H9 (cell line): ENCODE results near the gene FEM1C. TPM values are rescaled to one million over a fixed set of nuclear protein-coding genes. Genes with fewer than 3 reads are reported as not detected.

Source experiments
- DNase-seq: peaks from one replicate; pipeline ENCODE4 v3.0.0-alpha.2; 2017
- H2AFZ ChIP-seq: one replicate; pipeline ENCODE4 v1.6.1; 2013; ENCODE audit warnings: mild to moderate bottlenecking, low read length, control low read depth, moderate library complexity
- H2AK5ac ChIP-seq: 2 replicates; pipeline ENCODE4 v1.6.1; 2013; ENCODE audit warnings: low read length, control low read depth, mixed read lengths; ENCODE audit not compliant: insufficient read length
- H2BK120ac ChIP-seq: one replicate; pipeline ENCODE4 v1.6.1; 2013; ENCODE audit warnings: low read depth, mild to moderate bottlenecking, low read length, control low read depth, inconsistent platforms; ENCODE audit not compliant: poor library complexity, severe bottlenecking
- H2BK12ac ChIP-seq: 2 replicates; pipeline ENCODE4 v1.6.1; 2013; ENCODE audit warnings: low read length, control low read depth, mixed read lengths, low read depth; ENCODE audit not compliant: insufficient read length
- H2BK15ac ChIP-seq: 2 replicates; pipeline ENCODE4 v1.6.1; 2013; ENCODE audit warnings: low read depth, low read length, control low read depth
- H2BK20ac ChIP-seq: one replicate; pipeline ENCODE4 v1.6.1; 2013; ENCODE audit warnings: low read depth, mild to moderate bottlenecking, low read length, control low read depth, inconsistent platforms; ENCODE audit not compliant: poor library complexity, severe bottlenecking
- H2BK5ac ChIP-seq: 2 replicates; pipeline ENCODE4 v1.6.1; 2013; ENCODE audit warnings: low read length, control low read depth, mixed read lengths; ENCODE audit not compliant: insufficient read length
- H3K14ac ChIP-seq: 2 replicates; pipeline ENCODE4 v1.6.1; 2013; ENCODE audit warnings: low read length, control low read depth; ENCODE audit not compliant: insufficient read depth
- H3K18ac ChIP-seq: 2 replicates; pipeline ENCODE4 v1.6.1; 2013; ENCODE audit warnings: low read depth, mild to moderate bottlenecking, mixed read lengths, low read length, control low read depth; ENCODE audit not compliant: insufficient read length
- H3K23ac ChIP-seq: 2 replicates; pipeline ENCODE4 v1.6.1; 2013; ENCODE audit warnings: low read length, control low read depth, mixed read lengths, low read depth; ENCODE audit not compliant: insufficient read length
- H3K23me2 ChIP-seq: 2 replicates; pipeline ENCODE4 v1.6.1; 2013; ENCODE audit warnings: low read depth, mild to moderate bottlenecking, mixed read lengths, low read length, control low read depth; ENCODE audit not compliant: insufficient read length, poor library complexity, severe bottlenecking
- H3K27ac ChIP-seq: 2 replicates; pipeline ENCODE4 v1.5.1; 2013; ENCODE audit warnings: low read length, control low read depth, mixed read lengths, low read depth; ENCODE audit not compliant: insufficient read length
- H3K27me3 ChIP-seq: 2 replicates; pipeline ENCODE4 v1.6.1; 2013; ENCODE audit warnings: low read length, control low read depth, inconsistent platforms; ENCODE audit not compliant: insufficient read depth
- H3K4ac ChIP-seq: 2 replicates; pipeline ENCODE4 v1.6.1; 2013; ENCODE audit warnings: low read depth, mild to moderate bottlenecking, control low read depth, inconsistent platforms, low read length, moderate library complexity
- H3K4me1 ChIP-seq: 2 replicates; pipeline ENCODE4 v1.6.1; 2013; ENCODE audit warnings: low read length, control low read depth, inconsistent platforms; ENCODE audit not compliant: insufficient read depth
- H3K4me2 ChIP-seq: 2 replicates; pipeline ENCODE4 v1.6.1; 2013; ENCODE audit warnings: low read length, control low read depth, mixed read lengths; ENCODE audit not compliant: insufficient read length, insufficient read depth
- H3K56ac ChIP-seq: 2 replicates; pipeline ENCODE4 v1.6.1; 2013; ENCODE audit warnings: low read depth, mild to moderate bottlenecking, mixed read lengths, low read length, control low read depth; ENCODE audit not compliant: insufficient read length
- H3K79me1 ChIP-seq: 2 replicates; pipeline ENCODE4 v1.6.1; 2013; ENCODE audit warnings: low read depth, mild to moderate bottlenecking, moderate library complexity, low read length, control low read depth, inconsistent platforms; ENCODE audit not compliant: insufficient read depth, poor library complexity, severe bottlenecking
- H3K79me2 ChIP-seq: 2 replicates; pipeline ENCODE4 v1.6.1; 2013; ENCODE audit warnings: low read length, control low read depth, inconsistent platforms; ENCODE audit not compliant: insufficient read depth
- H3K9ac ChIP-seq: 2 replicates; pipeline ENCODE4 v1.6.1; 2013; ENCODE audit warnings: low read length, control low read depth, mixed read lengths; ENCODE audit not compliant: insufficient read length; ENCODE audit errors: extremely low read depth
- H3K9me3 ChIP-seq: one replicate; pipeline ENCODE4 v1.6.1; 2013; ENCODE audit warnings: low read depth, low read length, inconsistent platforms; ENCODE audit not compliant: control insufficient read depth
- H3T11ph ChIP-seq: one replicate; pipeline ENCODE4 v1.6.1; 2013; ENCODE audit warnings: mild to moderate bottlenecking, low read length, control low read depth, inconsistent platforms
- H4K20me1 ChIP-seq: one replicate; pipeline ENCODE4 v1.6.1; 2013; ENCODE audit not compliant: control insufficient read depth, insufficient read length, insufficient read depth
- H4K5ac ChIP-seq: 2 replicates; pipeline ENCODE4 v1.6.1; 2013; ENCODE audit warnings: low read depth, mild to moderate bottlenecking, mixed read lengths, low read length, control low read depth; ENCODE audit not compliant: insufficient read length
- H4K8ac ChIP-seq: replicated peaks from 2 replicates; pipeline ENCODE4 v1.6.1; 2013; ENCODE audit warnings: low read length, control low read depth, mixed read lengths, low read depth; ENCODE audit not compliant: insufficient read length
- H4K91ac ChIP-seq: 2 replicates; pipeline ENCODE4 v1.6.1; 2013; ENCODE audit warnings: low read depth, mild to moderate bottlenecking, moderate library complexity, mixed read lengths, low read length, control low read depth; ENCODE audit not compliant: insufficient read length
- H3K27ac Mint-ChIP-seq, 3 experiments: 2 replicates in 2 of 3; 3 replicates in 1 of 3; pipeline ENCODE4 v1.8.0; 2020 to 2021; ENCODE audit warnings: mixed read lengths in 3 of 3, mild to moderate bottlenecking in 1 of 3, moderate library complexity in 1 of 3
- H3K27me3 Mint-ChIP-seq: 2 replicates; pipeline ENCODE4 v1.8.0; 2021; ENCODE audit warnings: low read depth, mild to moderate bottlenecking, moderate library complexity, mixed read lengths
- H3K36me3 Mint-ChIP-seq, 3 experiments: 2 replicates in 2 of 3; 3 replicates in 1 of 3; pipeline ENCODE4 v1.8.0; 2020 to 2021; ENCODE audit warnings: low read depth in 3 of 3, mixed read lengths in 3 of 3; ENCODE audit not compliant: insufficient read depth in 1 of 3
- H3K4me1 Mint-ChIP-seq, 2 experiments: 2 replicates each; pipeline ENCODE4 v1.8.0; 2020; ENCODE audit warnings: mixed read lengths in 2 of 2
- H3K4me3 Mint-ChIP-seq, 2 experiments: 2 replicates in 1 of 2; 3 replicates in 1 of 2; pipeline ENCODE4 v1.8.0; 2020 to 2021; ENCODE audit warnings: mild to moderate bottlenecking in 2 of 2, mixed read lengths in 2 of 2, moderate library complexity in 1 of 2
- H3K9me3 Mint-ChIP-seq, 2 experiments: 2 replicates in 1 of 2; 3 replicates in 1 of 2; pipeline ENCODE4 v1.8.0; 2020; ENCODE audit warnings: mild to moderate bottlenecking in 2 of 2, mixed read lengths in 2 of 2, moderate library complexity in 1 of 2
- CTCF ChIP-seq: fragments of 200-600 bp; sonication (generic); conservative IDR thresholded peaks from 3 replicates; pipeline ENCODE4 v1.8.0; 2021; ENCODE audit warnings: antibody characterized with exemption, mild to moderate bottlenecking
- WGBS: extraction: QIAGEN DNeasy Blood & Tissue Kit; methylation state at CpG from one replicate; pipeline ENCODE4 v1.1.7; 2013; ENCODE audit warnings: missing lambda C conversion rate, low lambda C conversion rate, mixed read lengths; ENCODE audit not compliant: insufficient read length; ENCODE audit errors: extremely low coverage; 5-methylcytosine and 5-hydroxymethylcytosine counted together
- total RNA-seq: library from RNA; stranded (reverse); gene quantifications from 2 replicates; pipeline ENCODE4 v1.2.1, GENCODE V29; 2021

The FEM1C gene
- total RNA-seq, 1 experiment from 2014 or later: 15.2 TPM

DNA sequence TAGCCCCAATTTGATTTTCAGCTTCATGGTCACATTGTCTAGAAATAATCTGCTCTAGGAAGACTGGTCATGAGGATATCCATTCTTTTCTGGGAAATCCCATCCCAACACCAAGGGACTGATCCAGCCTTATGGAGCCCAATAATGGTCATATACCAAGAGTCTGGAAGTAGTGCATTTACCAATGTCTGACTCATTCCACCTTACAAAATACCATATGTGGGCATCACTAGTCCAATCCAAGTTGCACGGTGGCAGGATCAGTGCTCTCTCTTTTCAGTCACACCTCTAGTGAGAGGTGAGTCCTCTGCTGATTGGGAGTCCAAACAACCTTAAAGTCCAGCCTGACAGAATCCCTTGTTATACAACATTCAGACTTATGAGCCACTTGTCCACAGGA lies 73.7 kb downstream of the FEM1C start:
- no peak overlapping the region for H2BK12ac ChIP-seq
- H3K79me2 ChIP-seq: no peaks in the 10 kb centered on the region
- TF ChIP-seq CTCF: no peak
- no peak overlapping the region for H2BK15ac ChIP-seq
- no peak overlapping the region for H2BK5ac ChIP-seq
- H3K4me1 ChIP-seq: peaks cover 5% of the 10 kb centered on the region; the same call in 1 of the 2 replicates
- no peak overlapping the region for H2BK20ac ChIP-seq
- no CpG with 5 or more reads among the region's 1 CpG for WGBS
- no peaks in the 10 kb centered on the region for H3K23me2 ChIP-seq
- H2AFZ ChIP-seq: no peak overlapping the region
- Mint-ChIP-seq H3K9me3 (no peaks in the 10 kb centered on the region; a peak in 1 of 5 replicates), H3K27me3 (no peaks in the 10 kb centered on the region; the same call in 1 of the 2 replicates), H3K27ac (no peak overlapping the region), H3K36me3 (no peaks in the 10 kb centered on the region; a peak in 1 of 7 replicates), H3K4me1 (peaks cover 9 to 11% of the 10 kb centered on the region in 2 experiments), H3K4me3 (no peak overlapping the region)
- no peak overlapping the region for H3K9ac ChIP-seq
- H3K9me3 ChIP-seq: no peaks in the 10 kb centered on the region
- no peak overlapping the region for H2BK120ac ChIP-seq
- H3K79me1 ChIP-seq: no peaks in the 10 kb centered on the region
- no peak overlapping the region for H3K14ac ChIP-seq
- no peak overlapping the region for H2AK5ac ChIP-seq
- H3K56ac ChIP-seq: no peak overlapping the region
- no peak overlapping the region for H3K18ac ChIP-seq
- no peak overlapping the region for H3K23ac ChIP-seq
- no peak overlapping the region for H3T11ph ChIP-seq
- H3K27ac ChIP-seq: no peak overlapping the region
- DNase-seq: no peak
- no peak overlapping the region for H3K4me2 ChIP-seq
- H4K91ac ChIP-seq: no peak overlapping the region
- H3K4ac ChIP-seq: no peak overlapping the region
- H3K27me3 ChIP-seq: no peaks in the 10 kb centered on the region
- H4K5ac ChIP-seq: no peak overlapping the region
- H4K20me1 ChIP-seq: no peaks in the 10 kb centered on the region
- H4K8ac ChIP-seq: no peak overlapping the region

Other genes starting within 250 kb of the FEM1C start
- 13.0 and 13.2 TPM in 2 replicates for gene CCDC112, start 248.1 kb downstream of the FEM1C start, total RNA-seq
- 0.24 and 0.33 TPM in 2 replicates for gene TICAM2, start 57.7 kb upstream of the FEM1C start, total RNA-seq
- 68.8 and 70.0 TPM in 2 replicates for gene TMED7, start 81.3 kb upstream of the FEM1C start, total RNA-seq